ENCODE data around the gene SLC19A1.
A peak's percentile ranks its signal among the peaks of the same experiment; 100 is the strongest.

SLC19A1 gene

GRCh38 chr21:45544449-45545235 is 2.4 kb upstream of the SLC19A1 start:
- no peak for DNase-seq

- DNase-seq = no peak
Observed at GRCh38 chr21:45543710-45544448, 1.6 kb upstream of the SLC19A1 start.

DNA sequence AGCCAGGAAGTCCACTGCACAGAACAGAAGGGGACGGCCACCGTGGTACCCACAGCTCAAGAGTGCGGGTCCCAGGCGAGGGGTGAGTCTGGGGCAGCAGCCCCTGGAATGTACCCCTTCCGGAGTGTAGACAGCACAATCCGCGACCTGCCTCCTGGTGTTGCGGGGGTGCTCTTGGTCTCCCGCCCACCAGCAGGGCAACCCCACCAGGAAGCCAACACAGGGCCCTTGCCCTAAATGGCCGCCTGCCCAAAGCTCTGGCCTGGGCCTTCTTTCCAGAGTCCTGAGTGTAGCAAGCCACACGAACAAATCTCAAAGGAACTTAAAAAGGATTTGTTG is 1.1 kb upstream of the SLC19A1 start:
- no peak for DNase-seq

DNA sequence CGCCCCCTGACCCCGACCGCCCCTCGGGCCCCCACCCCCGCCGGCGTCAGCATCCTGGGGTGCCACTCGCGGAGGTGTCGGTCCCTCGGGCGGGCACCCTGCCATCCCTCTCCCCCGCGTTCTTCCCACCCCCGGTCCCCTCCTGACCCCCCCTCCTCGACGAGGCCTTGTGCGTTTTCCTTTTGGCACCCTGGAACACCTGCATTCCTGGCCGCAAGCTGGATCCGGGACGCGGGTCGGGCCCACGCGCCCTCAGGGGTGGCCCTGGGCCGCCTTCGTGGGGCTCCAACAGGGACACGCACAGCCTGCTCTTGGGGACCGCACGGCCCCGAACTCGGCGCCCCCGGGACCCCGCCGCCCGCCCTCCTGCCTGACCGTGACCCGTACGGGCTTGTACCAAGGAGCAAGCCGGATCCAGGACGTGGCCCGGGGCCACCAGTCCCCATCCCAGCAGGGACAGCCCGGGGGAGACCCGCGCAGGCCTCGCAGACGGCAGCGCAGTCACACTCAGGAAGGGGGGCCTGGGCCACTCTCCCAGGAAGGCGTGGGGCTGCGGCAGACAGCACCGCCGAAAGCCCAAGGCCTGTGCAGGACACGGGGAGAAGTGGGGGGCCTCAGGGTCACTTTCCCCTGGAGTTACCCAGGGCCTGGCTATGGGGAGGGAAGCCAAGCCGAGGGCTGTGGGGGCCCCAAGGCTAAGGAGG is 579 bp upstream of the SLC19A1 start:
- DNase-seq = peak in 1 of 5 donors; percentile 12

GRCh38 chr21:45541221-45542039 is 810 bp downstream of the SLC19A1 start:
- DNase-seq = peak; percentile 54 to 82 (median 69)

- DNase-seq = no peak
Observed at GRCh38 chr21:45540601-45540970, 1.7 kb downstream of the SLC19A1 start.

DNA sequence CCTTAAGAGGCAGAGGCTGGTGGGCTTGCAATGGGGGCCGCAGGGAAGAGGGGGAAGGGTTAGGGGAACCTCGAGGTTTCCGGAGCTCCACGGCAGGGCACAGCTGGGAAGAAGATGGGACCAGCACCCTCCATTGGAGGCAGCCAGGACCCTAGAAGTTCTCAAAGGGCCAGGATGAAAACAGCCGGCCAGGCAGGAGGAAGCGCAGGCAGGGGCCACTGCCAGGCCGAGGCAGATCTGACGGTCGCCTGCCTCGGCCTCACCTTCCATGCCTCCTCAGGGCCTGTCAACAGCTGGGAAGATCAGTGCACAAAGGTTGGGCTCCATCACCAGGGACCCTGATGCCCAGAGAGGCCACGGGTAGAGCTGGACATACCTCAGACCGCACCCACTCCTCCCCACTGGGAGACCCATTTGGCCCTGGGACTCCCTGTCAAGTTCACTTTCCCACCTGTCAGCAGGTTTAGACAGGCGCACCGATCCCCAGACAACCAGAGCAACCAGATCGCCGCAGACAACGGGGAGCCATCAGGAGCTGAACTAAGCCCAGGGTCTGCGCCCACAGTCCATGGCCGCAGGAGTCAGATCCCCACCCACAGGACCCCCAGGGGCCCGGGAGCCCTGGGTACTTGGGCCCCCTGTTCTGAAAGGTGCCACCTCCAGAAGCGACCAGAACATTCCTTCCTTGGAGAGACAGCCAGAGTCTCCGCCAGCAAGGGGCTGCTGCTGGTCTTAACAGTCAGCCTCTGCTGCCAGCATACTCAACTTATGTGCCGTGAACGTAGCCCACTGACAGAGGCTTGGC is 2.2 kb downstream of the SLC19A1 start:
- no peak for DNase-seq

DNA sequence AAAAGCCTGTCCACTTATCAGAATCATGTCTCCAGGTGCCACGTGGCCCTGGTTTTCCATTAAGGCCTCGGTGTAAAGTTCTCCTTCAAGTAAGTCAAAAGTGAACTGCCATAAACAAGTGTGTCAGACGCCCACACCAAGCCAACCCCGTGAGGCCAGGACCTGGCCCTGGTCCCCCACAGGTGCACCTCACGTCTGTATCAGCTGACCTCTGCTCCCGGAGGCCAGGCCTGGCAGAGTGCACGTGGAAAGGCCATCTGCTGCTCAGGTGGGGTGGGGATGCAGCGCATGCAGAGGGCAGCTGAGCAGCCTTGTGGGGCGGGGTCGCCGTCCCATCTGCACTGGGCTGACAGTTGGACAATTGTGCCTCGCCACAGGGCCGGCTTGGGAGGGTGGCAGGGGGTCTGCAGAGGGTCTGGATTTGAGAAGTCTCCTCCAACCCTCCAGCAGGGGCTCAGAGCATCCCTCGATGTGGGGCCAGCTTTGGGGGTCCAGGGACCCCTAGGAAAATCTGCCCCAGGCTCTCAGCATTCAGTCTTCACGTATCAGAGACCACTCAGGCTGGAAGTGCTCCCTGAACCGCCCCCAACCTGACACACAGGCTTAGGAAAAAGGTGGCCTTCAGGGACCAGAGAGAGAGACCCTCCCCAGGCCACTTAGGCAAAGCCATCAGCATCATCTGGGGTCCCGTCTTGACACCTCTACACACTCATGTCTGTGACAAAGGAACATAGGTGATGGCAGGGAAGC is 3.0 kb downstream of the SLC19A1 start:
- DNase-seq = peak in 1 of 5 donors; percentile 10

DNA sequence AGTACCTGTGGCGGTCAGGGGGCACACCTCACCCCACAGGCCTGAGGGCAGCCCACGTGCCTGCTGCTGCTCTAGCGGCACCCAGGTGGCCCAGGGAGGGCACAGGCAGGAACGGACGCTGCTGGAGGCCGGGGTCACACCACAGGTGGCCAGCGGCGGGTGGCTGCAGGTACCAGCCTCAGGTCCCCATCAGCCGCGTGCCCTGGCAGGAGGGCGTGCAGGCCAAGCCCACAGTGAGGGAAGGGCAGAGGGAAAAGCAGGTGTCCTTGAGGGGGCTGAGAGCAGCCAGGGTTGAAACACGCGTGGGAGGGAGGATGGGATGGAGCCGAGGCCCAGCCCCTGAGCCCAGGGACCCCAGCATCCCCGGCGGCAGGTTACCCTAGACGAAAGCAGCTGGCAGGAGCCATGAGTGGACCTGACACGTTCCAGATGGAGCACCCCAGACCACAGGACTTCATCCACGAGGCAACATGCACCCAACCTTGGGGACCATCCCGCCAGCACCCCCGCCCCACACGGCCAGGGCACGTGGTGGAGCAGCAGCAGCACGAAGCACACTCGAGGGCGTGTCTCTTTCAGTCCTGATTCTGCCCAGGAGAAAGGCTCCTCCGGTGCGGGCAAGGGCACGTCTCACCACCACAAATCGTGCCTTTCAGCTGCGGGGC is 3.7 kb downstream of the SLC19A1 start:
- no peak for DNase-seq

DNA sequence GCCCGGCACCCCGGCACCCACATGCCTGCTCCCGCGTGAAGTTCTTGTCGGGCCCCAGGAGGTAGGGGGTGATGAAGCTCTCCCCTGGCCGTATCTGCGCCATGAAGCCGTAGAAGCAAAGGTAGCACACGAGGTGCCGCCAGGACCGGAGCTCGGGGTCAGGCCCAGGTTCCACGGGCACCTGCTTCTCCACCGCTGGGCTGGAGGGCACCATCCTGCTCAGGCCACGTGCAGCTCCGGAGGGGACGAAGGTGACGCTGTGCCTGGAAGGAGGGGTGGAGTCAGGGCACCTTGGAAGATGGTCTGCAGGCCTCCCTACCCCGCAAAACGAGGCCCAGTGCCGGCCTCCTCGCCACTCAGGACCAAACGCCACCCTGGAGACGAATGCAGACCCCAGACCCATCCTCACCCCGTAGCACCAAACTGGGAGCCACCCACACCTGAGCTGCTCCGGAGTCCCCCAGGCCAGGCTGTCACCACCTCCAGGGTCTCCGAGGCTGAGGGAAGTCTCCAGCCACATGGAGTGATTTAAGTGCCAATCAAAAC is 4.4 kb downstream of the SLC19A1 start:
- peak in 1 of 5 donors; percentile 2 for DNase-seq

- peak in 1 of 5 donors; percentile 4 for DNase-seq
Observed at GRCh38 chr21:45537111-45537745, 5.0 kb downstream of the SLC19A1 start.

DNA sequence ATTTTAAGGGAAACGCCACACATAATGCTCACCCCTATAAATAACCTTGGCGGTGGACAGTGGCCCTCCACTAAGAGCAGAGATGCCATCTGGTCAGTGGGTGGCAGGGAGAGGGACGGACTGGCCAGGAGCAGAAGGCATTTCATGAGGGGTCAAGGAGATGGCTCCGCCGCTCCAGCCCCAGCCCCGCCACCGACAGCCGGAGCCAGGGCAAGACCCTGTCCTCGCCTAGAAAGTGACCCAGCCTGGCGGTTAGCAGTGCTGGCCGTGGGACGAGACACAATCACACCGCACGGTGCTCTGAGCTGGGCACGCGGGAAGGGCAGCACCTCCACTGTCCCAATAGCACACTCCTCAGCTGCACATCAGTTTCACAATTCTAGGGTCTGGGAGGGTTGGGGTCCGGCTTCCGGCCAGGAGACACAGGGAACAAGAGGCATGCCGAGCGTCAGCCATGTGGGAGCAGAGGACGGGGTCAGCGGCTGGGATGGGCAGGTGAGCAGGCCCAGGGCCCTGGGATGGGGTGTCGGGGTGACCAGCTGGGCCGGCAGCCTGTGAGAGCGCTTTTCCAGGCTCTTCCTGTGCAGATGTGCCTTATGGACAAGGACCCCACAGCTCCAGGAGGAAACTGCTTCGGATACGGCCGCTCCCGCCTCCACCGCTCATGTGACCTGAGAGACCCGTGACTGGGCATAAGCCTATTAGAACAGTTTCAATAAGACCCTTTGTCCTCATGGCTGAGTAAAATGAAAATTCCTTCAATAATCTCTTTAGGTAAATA is 5.7 kb downstream of the SLC19A1 start:
- DNase-seq = peak in 2 of 5 donors; percentile 0 to 4

GRCh38 chr21:45535341-45536081 is 6.7 kb downstream of the SLC19A1 start:
- peak in 2 of 5 donors; percentile 0 to 2 for DNase-seq

GRCh38 chr21:45534636-45535331 is 7.5 kb downstream of the SLC19A1 start:
- peak in 2 of 5 donors; percentile 1 to 2 for DNase-seq

DNA sequence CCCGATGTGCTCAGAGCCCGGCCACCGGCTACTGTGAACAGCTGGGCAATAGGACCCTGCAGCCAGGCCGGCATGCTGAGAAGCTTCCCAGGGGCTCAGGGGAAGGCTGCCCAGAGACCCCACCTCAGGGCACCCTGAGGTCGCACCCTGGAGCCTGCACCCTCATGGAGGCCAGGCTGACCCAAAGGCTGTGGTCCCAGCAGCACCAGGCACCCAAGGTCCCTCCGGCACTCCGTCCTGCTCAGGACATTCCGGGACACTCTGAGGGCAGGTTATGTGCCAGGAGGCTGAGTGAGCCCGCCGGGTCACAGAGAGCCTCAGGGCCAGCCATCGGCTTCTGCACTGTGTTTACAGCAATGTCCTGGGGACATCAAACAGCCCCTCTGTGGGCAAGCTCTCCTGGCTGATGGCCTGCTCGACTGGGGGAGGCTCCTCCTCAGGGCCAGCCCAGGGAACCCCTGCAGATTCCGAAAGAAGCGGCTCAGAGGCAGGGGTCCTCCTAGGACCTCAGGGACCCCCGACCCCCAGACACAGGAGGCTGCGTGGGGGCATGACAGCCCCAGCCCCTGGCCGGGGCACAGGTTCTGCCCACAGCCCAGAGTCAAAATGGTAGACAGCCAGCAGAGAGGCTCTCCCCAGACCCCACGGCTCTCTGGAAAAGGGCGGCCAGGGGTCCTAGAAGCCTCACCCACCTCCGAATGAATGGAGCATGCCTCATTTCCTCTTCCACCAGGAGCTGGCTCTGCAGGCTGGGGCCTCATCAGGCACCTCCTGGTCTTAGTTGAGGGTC is 8.2 kb downstream of the SLC19A1 start:
- DNase-seq = peak in 2 of 5 donors; percentile 1

DNA sequence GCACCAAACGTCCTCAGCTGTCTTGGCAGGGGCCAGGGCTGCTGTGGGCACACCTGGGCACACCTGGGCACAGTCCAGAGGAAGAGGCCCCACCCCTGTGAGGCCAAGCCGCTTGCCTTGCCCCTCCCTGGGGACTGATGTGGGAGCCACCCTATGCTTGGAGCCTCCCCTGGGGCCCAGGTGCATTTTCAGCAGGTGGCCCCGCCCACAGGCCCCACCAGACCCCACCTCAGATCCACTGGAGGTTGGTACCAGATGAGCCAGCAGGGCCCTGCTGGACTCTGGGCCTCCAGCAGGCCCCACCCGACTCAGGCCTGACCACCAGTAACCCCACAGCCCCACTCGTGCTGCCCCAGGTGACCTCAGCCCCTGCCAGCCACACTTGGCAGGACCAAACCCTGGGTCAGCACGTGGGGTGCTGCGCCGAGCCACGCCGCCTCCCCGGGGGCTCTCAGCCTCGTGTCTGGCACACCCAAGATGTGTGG is 8.8 kb downstream of the SLC19A1 start:
- peak in 1 of 5 donors; percentile 4 for DNase-seq
